Smooth muscle cell (in vitro differentiated cells): Measurements from ENCODE around the gene HS1BP3. TPM values are rescaled to one million over a fixed set of nuclear protein-coding genes. Genes with fewer than 3 reads are reported as not detected.

Source experiments
- DNase-seq: peaks from one replicate; lab custom pipeline; 2025; ENCODE audit not compliant: unreplicated experiment; lab: John Stamatoyannopoulos, UW
- H2AFZ ChIP-seq: fragments of 200-600 bp; sonication (generic); 2 replicates; pipeline ENCODE4 v1.6.0; 2016; ENCODE audit warnings: antibody characterized with exemption, low read depth, mild to moderate bottlenecking
- H3F3A ChIP-seq: fragments of 200-600 bp; sonication (generic); 2 replicates; pipeline ENCODE4 v1.6.0; 2017; ENCODE audit warnings: antibody characterized with exemption, low read depth
- H3K27ac ChIP-seq: fragments of 200-600 bp; sonication (generic); 2 replicates; pipeline ENCODE4 v1.5.1; 2016; ENCODE audit warnings: low read depth, mild to moderate bottlenecking
- H3K27me3 ChIP-seq: fragments of 200-600 bp; sonication (generic); 2 replicates; pipeline ENCODE4 v1.6.1; 2016; ENCODE audit warnings: low read depth, mild to moderate bottlenecking
- H3K36me3 ChIP-seq: fragments of 200-600 bp; sonication (generic); 2 replicates; pipeline ENCODE4 v1.5.1; 2016; ENCODE audit warnings: low read depth
- H3K4me1 ChIP-seq: fragments of 200-600 bp; sonication (generic); 2 replicates; pipeline ENCODE4 v1.5.1; 2016; ENCODE audit warnings: low read depth
- H3K4me2 ChIP-seq: fragments of 200-600 bp; sonication (generic); 2 replicates; pipeline ENCODE4 v1.6.0; 2016; ENCODE audit warnings: mild to moderate bottlenecking
- H3K4me3 ChIP-seq: fragments of 200-600 bp; sonication (generic); 2 replicates; pipeline ENCODE4 v1.5.1; 2016; ENCODE audit warnings: mild to moderate bottlenecking
- H3K79me2 ChIP-seq: fragments of 200-600 bp; sonication (generic); 2 replicates; pipeline ENCODE4 v1.6.0; 2016; ENCODE audit warnings: low read depth, mild to moderate bottlenecking
- H3K9ac ChIP-seq: fragments of 200-600 bp; sonication (generic); 2 replicates; pipeline ENCODE4 v1.6.0; 2016; ENCODE audit warnings: low read depth
- H3K9me3 ChIP-seq: fragments of 200-600 bp; sonication (generic); replicated peaks from 2 replicates; pipeline ENCODE4 v1.5.1; 2016; ENCODE audit warnings: low read depth
- H4K20me1 ChIP-seq: fragments of 200-600 bp; sonication (generic); 2 replicates; pipeline ENCODE4 v1.6.0; 2016; ENCODE audit warnings: low read depth
- CTCF ChIP-seq: fragments of 200-600 bp; sonication (generic); IDR thresholded peaks from 2 replicates; pipeline ENCODE4 v1.5.1; 2017; ENCODE audit warnings: borderline replicate concordance, mild to moderate bottlenecking, antibody characterized with exemption; ENCODE audit not compliant: insufficient read depth, poor library complexity, severe bottlenecking
- WGBS: methylation state at CpG from one replicate; pipeline ENCODE4 v1.1.7; 2016; ENCODE audit warnings: low lambda C conversion rate; 5-methylcytosine and 5-hydroxymethylcytosine counted together
- polyA plus RNA-seq: library from polyadenylated mRNA; unstranded; fragments of >200 nt; fragmentation: Nextera tagmentation; extraction: Ambion mirVana; gene quantifications from 2 replicates; pipeline ENCODE4 v1.2.1, GENCODE V29; 2016
- total RNA-seq: library from RNA; depleted of rRNA; stranded (reverse); fragments of >200 nt; gene quantifications from 2 replicates; pipeline ENCODE4 v1.2.3, GENCODE V29; 2014

The HS1BP3 gene
- total and polyA plus RNA-seq, 2 experiments from 2014 or later = 9.3 to 20.4 TPM

GRCh38 chr2:20609349-20609994 is 41.4 kb downstream of the HS1BP3 start:
- Histone ChIP-seq H4K20me1 (no peaks in the 10 kb centered on the region), H3K4me3 (no peak overlapping the region), H3K27ac (peak overlapping the region; percentile 5), H3K4me2 (no peak overlapping the region), H3K27me3 (no peaks in the 10 kb centered on the region), H2AFZ (no peak overlapping the region), H3K4me1 (peaks cover 6% of the 10 kb centered on the region), H3F3A (peaks cover 12% of the 10 kb centered on the region), H3K79me2 (no peaks in the 10 kb centered on the region), H3K9ac (no peak overlapping the region), H3K9me3 (no peaks in the 10 kb centered on the region), H3K36me3 (no peaks in the 10 kb centered on the region)
- WGBS = 58% methylated on average over 7 of the region's 7 CpGs
- DNase-seq = no peak
- no peak for TF ChIP-seq CTCF

- no peak for DNase-seq
- H3K79me2 ChIP-seq = no peaks in the 10 kb centered on the region
- no peak overlapping the region for H3K9ac ChIP-seq
- H3K4me2 ChIP-seq = no peak overlapping the region
- H3K4me3 ChIP-seq = no peak overlapping the region
- H3K27ac ChIP-seq = peak overlapping the region; percentile 5
- WGBS = 94% methylated on average over 7 of the region's 7 CpGs
- H4K20me1 ChIP-seq = no peaks in the 10 kb centered on the region
- H3K36me3 ChIP-seq = no peaks in the 10 kb centered on the region
- no peaks in the 10 kb centered on the region for H3K27me3 ChIP-seq
- no peak for TF ChIP-seq CTCF
- no peak overlapping the region for H2AFZ ChIP-seq
- no peaks in the 10 kb centered on the region for H3K4me1 ChIP-seq
- H3K9me3 ChIP-seq = no peaks in the 10 kb centered on the region
- peaks cover 12% of the 10 kb centered on the region for H3F3A ChIP-seq
These were observed 42.1 kb downstream of the HS1BP3 start for GRCh38 chr2:20608666-20609348.

- no peak for DNase-seq
- Histone ChIP-seq H3F3A (peaks cover 12% of the 10 kb centered on the region), H3K4me1 (no peaks in the 10 kb centered on the region), H3K9me3 (no peaks in the 10 kb centered on the region), H3K27me3 (no peaks in the 10 kb centered on the region), H3K27ac (no peak overlapping the region), H4K20me1 (no peaks in the 10 kb centered on the region), H3K36me3 (no peaks in the 10 kb centered on the region), H3K9ac (no peak overlapping the region), H2AFZ (no peak overlapping the region), H3K4me2 (no peak overlapping the region), H3K4me3 (no peak overlapping the region), H3K79me2 (no peaks in the 10 kb centered on the region)
- WGBS = 88% methylated on average over 2 of the region's 2 CpGs
- no peak for TF ChIP-seq CTCF
These were observed 43.5 kb downstream of the HS1BP3 start for GRCh38 chr2:20607446-20607845.

- Histone ChIP-seq H3K9me3 (no peaks in the 10 kb centered on the region), H4K20me1 (no peaks in the 10 kb centered on the region), H3K79me2 (no peaks in the 10 kb centered on the region), H3F3A (peaks cover 9% of the 10 kb centered on the region), H3K27me3 (no peaks in the 10 kb centered on the region), H3K4me1 (no peaks in the 10 kb centered on the region), H3K36me3 (no peaks in the 10 kb centered on the region), H3K27ac (no peak overlapping the region), H3K4me2 (no peak overlapping the region), H3K4me3 (no peak overlapping the region), H2AFZ (no peak overlapping the region), H3K9ac (no peak overlapping the region)
- no peak for TF ChIP-seq CTCF
- 64% methylated on average over 3 of the region's 3 CpGs for WGBS
- no peak for DNase-seq
These were observed 44.7 kb downstream of the HS1BP3 start for GRCh38 chr2:20606198-20606597.
